ENCODE data around the gene MYRFL. TPM values are rescaled to one million over a fixed set of nuclear protein-coding genes. Genes with fewer than 3 reads are reported as not detected.
A peak's percentile ranks its signal among the peaks of the same experiment; 100 is the strongest.

The MYRFL gene
- total RNA-seq, 4 donors from 2014 or later: 0.48 to 0.68 TPM; not detected in 2

GRCh38 chr12:69908203-69908602 is 83.2 kb downstream of the MYRFL start:
- DNase-seq: no peak
- H3K36me3 ChIP-seq: no peaks in the 10 kb centered on the region
- TF ChIP-seq EP300 (IDR thresholded peaks at IDR 0.05; ENCODE audit: low read depth) (no peak), POLR2AphosphoS5 (IDR thresholded peaks at IDR 0.05) (no peak), POLR2A (IDR thresholded peaks at IDR 0.05) (no peak), CTCF (IDR thresholded peaks at IDR 0.05) (no peak)
- H3K9me3 ChIP-seq: no peaks in the 10 kb centered on the region
- no peak overlapping the region for H3K27ac ChIP-seq
- in situ Hi-C loops (cut with MboI; ENCODE audit: low pct_ligation_motif_present in 1 of 4, low pct_unique_long_range_greater_than_20kb in 1 of 4, low sequenced_read_pairs in 3 of 4): loop anchor here in 2 of 4 donors (10.0 to 25.0 kb wide), 3 partner anchors 329 to 454 kb away; partner anchors contain the start of genes CNOT2 (in 2 of the 2) and KCNMB4 (in 2 of the 2)
- WGBS, 2 donors (ENCODE audit: low coverage in 1 of 2): 61 to 67% methylated on average over 3 of the region's 3 CpGs
- no peak overlapping the region for H3K4me3 ChIP-seq
- no peaks in the 10 kb centered on the region for H3K27me3 ChIP-seq
- H3K4me1 ChIP-seq: no peaks in the 10 kb centered on the region
- intact Hi-C loops (cut with DNase I; ENCODE audit: low total_unique reads): no loop called here

- DNase-seq: no peak
- TF ChIP-seq CTCF (IDR thresholded peaks at IDR 0.05): no peak
- no peak for TF ChIP-seq POLR2AphosphoS5 (IDR thresholded peaks at IDR 0.05)
- WGBS, 2 donors (ENCODE audit: low coverage in 1 of 2): 44 to 54% methylated on average over 2 of the region's 2 CpGs
- Histone ChIP-seq H3K27me3 (no peaks in the 10 kb centered on the region), H3K4me1 (no peaks in the 10 kb centered on the region), H3K4me3 (no peak overlapping the region), H3K27ac (peak overlapping the region in 1 of 4 donors; percentile 50), H3K36me3 (no peaks in the 10 kb centered on the region), H3K9me3 (no peaks in the 10 kb centered on the region)
- in situ Hi-C loops (cut with MboI; ENCODE audit: low pct_ligation_motif_present in 1 of 4, low pct_unique_long_range_greater_than_20kb in 1 of 4, low sequenced_read_pairs in 3 of 4) (loop anchor here in 2 of 4 donors (25.0 kb wide), 2 partner anchors 327 to 452 kb away; partner anchors contain the start of genes KCNMB4 (in 2 of the 2) and CNOT2 (in 1 of the 2)), intact Hi-C loops (cut with DNase I; ENCODE audit: low total_unique reads) (no loop called here)
Observed at GRCh38 chr12:69910694-69911093, 85.7 kb downstream of the MYRFL start.

GRCh38 chr12:69913526-69913925 is 88.5 kb downstream of the MYRFL start:
- in situ Hi-C loops (cut with MboI; ENCODE audit: low pct_ligation_motif_present in 1 of 4, low pct_unique_long_range_greater_than_20kb in 1 of 4, low sequenced_read_pairs in 3 of 4): loop anchor here in 2 of 4 donors (25.0 kb wide), 2 partner anchors 324 to 449 kb away; partner anchors contain the start of genes KCNMB4 (in 2 of the 2) and CNOT2 (in 1 of the 2)
- no peak for DNase-seq
- Histone ChIP-seq H3K27me3 (no peaks in the 10 kb centered on the region), H3K4me3 (no peak overlapping the region), H3K27ac (no peak overlapping the region), H3K9me3 (no peaks in the 10 kb centered on the region), H3K4me1 (no peaks in the 10 kb centered on the region), H3K36me3 (no peaks in the 10 kb centered on the region)
- intact Hi-C loops (cut with DNase I; ENCODE audit: low total_unique reads): no loop called here
- WGBS, 2 donors (ENCODE audit: low coverage in 1 of 2): 50 to 58% methylated on average over 3 of the region's 3 CpGs
- TF ChIP-seq EP300 (IDR thresholded peaks at IDR 0.05; ENCODE audit: low read depth): no peak
- no peak for TF ChIP-seq CTCF (IDR thresholded peaks at IDR 0.05)
- TF ChIP-seq POLR2AphosphoS5 (IDR thresholded peaks at IDR 0.05): no peak
- TF ChIP-seq POLR2A (IDR thresholded peaks at IDR 0.05): no peak

GRCh38 chr12:69915964-69916363 is 90.9 kb downstream of the MYRFL start:
- H3K4me1 ChIP-seq: peaks cover 3 to 12% (median 6%) of the 10 kb centered on the region in 4 donors
- intact Hi-C loops (cut with DNase I; ENCODE audit: low total_unique reads) (no loop called here), in situ Hi-C loops (cut with MboI; ENCODE audit: low pct_ligation_motif_present in 1 of 4, low pct_unique_long_range_greater_than_20kb in 1 of 4, low sequenced_read_pairs in 3 of 4) (loop anchor here in 2 of 4 donors (25.0 kb wide), 2 partner anchors 321 to 446 kb away; partner anchors contain the start of genes KCNMB4 (in 2 of the 2) and CNOT2 (in 1 of the 2))
- no peaks in the 10 kb centered on the region for H3K9me3 ChIP-seq
- no peaks in the 10 kb centered on the region for H3K36me3 ChIP-seq
- DNase-seq: no peak
- TF ChIP-seq CTCF (IDR thresholded peaks at IDR 0.05) (no peak), EP300 (IDR thresholded peaks at IDR 0.05; ENCODE audit: low read depth) (no peak), POLR2AphosphoS5 (IDR thresholded peaks at IDR 0.05) (no peak), POLR2A (IDR thresholded peaks at IDR 0.05) (no peak)
- 94% methylated on average over 2 of the region's 2 CpGs for WGBS, 2 donors (ENCODE audit: low coverage in 1 of 2)
- H3K4me3 ChIP-seq: no peak overlapping the region
- H3K27me3 ChIP-seq: no peaks in the 10 kb centered on the region
- H3K27ac ChIP-seq: no peak overlapping the region
